ENCODE results near the gene SLC29A2. TPM values are rescaled to one million over a fixed set of nuclear protein-coding genes. Genes with fewer than 3 reads are reported as not detected.

SLC29A2 gene, protein sequence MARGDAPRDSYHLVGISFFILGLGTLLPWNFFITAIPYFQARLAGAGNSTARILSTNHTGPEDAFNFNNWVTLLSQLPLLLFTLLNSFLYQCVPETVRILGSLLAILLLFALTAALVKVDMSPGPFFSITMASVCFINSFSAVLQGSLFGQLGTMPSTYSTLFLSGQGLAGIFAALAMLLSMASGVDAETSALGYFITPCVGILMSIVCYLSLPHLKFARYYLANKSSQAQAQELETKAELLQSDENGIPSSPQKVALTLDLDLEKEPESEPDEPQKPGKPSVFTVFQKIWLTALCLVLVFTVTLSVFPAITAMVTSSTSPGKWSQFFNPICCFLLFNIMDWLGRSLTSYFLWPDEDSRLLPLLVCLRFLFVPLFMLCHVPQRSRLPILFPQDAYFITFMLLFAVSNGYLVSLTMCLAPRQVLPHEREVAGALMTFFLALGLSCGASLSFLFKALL
- polyA plus RNA-seq (2013) = 9.2 TPM

DNA sequence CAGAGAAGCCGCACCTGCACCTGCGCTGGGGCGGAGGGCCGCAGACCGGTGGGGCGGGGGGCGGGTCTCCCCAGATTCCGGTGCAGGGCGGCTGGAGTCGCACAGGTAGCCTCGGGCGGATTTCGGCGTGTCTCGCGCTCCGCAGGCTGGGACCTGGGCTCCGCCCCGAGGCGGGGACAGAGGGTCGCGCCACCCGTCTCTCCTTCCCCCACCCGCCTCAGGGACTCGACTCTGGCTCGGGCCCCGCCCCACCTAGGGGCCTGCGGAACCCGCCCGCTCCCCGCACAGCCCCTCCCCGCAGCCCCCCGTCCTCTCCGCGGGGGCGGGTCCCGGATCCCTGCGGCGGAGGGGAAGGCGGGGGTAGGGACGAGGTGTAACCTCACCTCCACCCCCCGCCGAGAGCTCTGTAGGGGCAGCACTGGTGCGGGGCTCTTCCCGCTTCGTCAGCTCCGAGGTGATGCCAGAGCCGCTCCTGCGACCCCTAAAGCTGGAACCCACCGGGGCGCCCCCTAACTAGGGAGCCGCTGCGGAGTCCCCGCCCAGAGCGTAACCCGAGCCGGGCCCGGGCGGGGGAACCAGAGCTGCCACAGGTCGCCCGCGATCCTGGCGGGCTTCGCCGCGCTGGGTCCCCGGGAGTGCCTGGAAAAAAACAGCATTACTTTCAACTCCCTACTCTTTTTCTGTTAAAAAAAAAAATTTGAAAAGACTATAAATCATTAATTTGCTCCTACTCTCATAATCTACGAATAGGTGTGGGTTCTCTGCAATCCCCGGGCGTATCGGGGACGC, at the start of gene SLC29A2:
Gene SLC29A2, minus strand, starts transcription at position 134 of the 789 bp plus-strand sequence. CDS start 169 bp downstream, outside the sequence.
- CTCF ChIA-PET = interaction anchor here (0.7 to 2.1 kb wide), 4 partner anchors 9 to 81 kb away, joined by 3 to 12 read pairs (median 4); no protein-coding TSS in a partner anchor
- DNase-seq = peak; percentile 78 to 90 (median 87)
- Histone ChIP-seq H3K36me3 (ENCODE audit: control insufficient read depth in 4 of 4, insufficient read depth in 4 of 4, low read length in 3 of 4) (peaks cover 4 to 34% (median 17%) of the 10 kb centered on the region in 4 experiments), H3K27me3 (replicated peaks in 2 of 5; ENCODE audit: control insufficient read depth in 4 of 5, insufficient read depth in 5 of 5, low read length in 4 of 5) (no peaks in the 10 kb centered on the region), H3K4me3 (ENCODE audit: control insufficient read depth in 1 of 7, extremely low read depth in 1 of 7, insufficient read depth in 4 of 7, low read depth in 2 of 7, low read length in 6 of 7) (peak within 1 kb of the TSS; percentile 54 to 89 (median 75)), H3K9me3 (ENCODE audit: control extremely low read depth in 1 of 5, control insufficient read depth in 4 of 5, insufficient read depth in 2 of 5, low read depth in 1 of 5, low read length in 4 of 5) (no peaks in the 10 kb centered on the region), H3K4me1 (ENCODE audit: control extremely low read depth in 1 of 4, control insufficient read depth in 4 of 4, insufficient read depth in 4 of 4, low read length in 3 of 4) (peaks cover 0 to 33% (median 15%) of the 10 kb centered on the region in 4 experiments), H3K27ac (ENCODE audit: insufficient read depth in 1 of 2, low read depth in 1 of 2, low read length in 2 of 2, poor library complexity in 1 of 2, severe bottlenecking in 2 of 2) (peak within 1 kb of the TSS; percentile 50 to 77)
- under 1% methylated on average over 38 of the region's 72 CpGs for WGBS (ENCODE audit: insufficient coverage)
- POLR2A ChIA-PET = interaction anchor here (1.0 kb wide), 1 partner anchor 24 kb away, joined by 4 read pairs; the partner anchor contains the start of gene B4GAT1

GRCh38 chr11:66420671-66421476, 49.3 kb upstream of the SLC29A2 start, which contains the start of gene NPAS4:
NPAS4 (plus strand) TSS chr11:66421035; CDS start chr11:66421180, 145 bp downstream.
- no peak for DNase-seq
- ChIA-PET CTCF (interaction anchor here (1.0 to 1.6 kb wide), 4 partner anchors 10 to 18 kb away, joined by 4 to 11 read pairs (median 6); partner anchors contain the start of gene MRPL11), POLR2A (interaction anchor here (1.1 kb wide), 1 partner anchor 18 kb away, joined by 4 read pairs; the partner anchor contains the start of gene MRPL11)
- Histone ChIP-seq H3K27ac (ENCODE audit: insufficient read depth in 1 of 2, low read depth in 1 of 2, low read length in 2 of 2, poor library complexity in 1 of 2, severe bottlenecking in 2 of 2) (no peak within 1 kb of the TSS), H3K36me3 (ENCODE audit: control insufficient read depth in 4 of 4, insufficient read depth in 4 of 4, low read length in 3 of 4) (no peaks in the 10 kb centered on the region), H3K9me3 (ENCODE audit: control extremely low read depth in 1 of 5, control insufficient read depth in 4 of 5, insufficient read depth in 2 of 5, low read depth in 1 of 5, low read length in 4 of 5) (peaks cover 0 to 4% (median 0%) of the 10 kb centered on the region in 5 experiments), H3K4me1 (ENCODE audit: control extremely low read depth in 1 of 4, control insufficient read depth in 4 of 4, insufficient read depth in 4 of 4, low read length in 3 of 4) (peaks cover 0 to 2% (median 0%) of the 10 kb centered on the region in 4 experiments), H3K4me3 (ENCODE audit: control insufficient read depth in 1 of 7, extremely low read depth in 1 of 7, insufficient read depth in 4 of 7, low read depth in 2 of 7, low read length in 6 of 7) (no peak within 1 kb of the TSS), H3K27me3 (replicated peaks in 2 of 5; ENCODE audit: control insufficient read depth in 4 of 5, insufficient read depth in 5 of 5, low read length in 4 of 5) (peaks cover 2 to 50% (median 21%) of the 10 kb centered on the region in 5 experiments)
- 10% methylated on average over 56 of the region's 71 CpGs for WGBS (ENCODE audit: insufficient coverage)

DNA sequence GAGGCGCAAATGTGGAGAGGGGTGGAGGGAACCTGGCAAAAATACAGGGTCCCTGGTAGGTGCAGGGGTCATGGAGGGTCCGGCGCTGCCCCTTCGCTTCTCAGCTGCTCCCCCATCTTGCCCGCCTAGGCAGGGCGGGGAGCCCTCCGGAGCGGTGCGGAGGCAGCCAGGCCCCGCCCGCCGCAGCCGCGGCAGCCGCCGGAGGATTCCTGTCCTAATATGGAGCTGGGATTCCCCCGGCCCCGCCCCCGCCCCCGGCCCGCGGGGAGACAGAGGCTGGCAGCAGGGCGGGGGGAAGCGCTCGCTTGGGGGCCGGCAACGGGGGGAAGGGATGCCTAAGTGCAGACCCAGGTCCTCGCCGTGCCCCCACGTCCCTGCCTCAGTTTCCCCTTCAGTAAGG, 48.3 kb upstream of the SLC29A2 start:
- no peak for DNase-seq
- Histone ChIP-seq H3K36me3 (ENCODE audit: control insufficient read depth in 4 of 4, insufficient read depth in 4 of 4, low read length in 3 of 4) (no peaks in the 10 kb centered on the region), H3K9me3 (ENCODE audit: control extremely low read depth in 1 of 5, control insufficient read depth in 4 of 5, insufficient read depth in 2 of 5, low read depth in 1 of 5, low read length in 4 of 5) (peaks cover 0 to 4% (median 0%) of the 10 kb centered on the region in 5 experiments), H3K4me3 (ENCODE audit: control insufficient read depth in 1 of 7, extremely low read depth in 1 of 7, insufficient read depth in 4 of 7, low read depth in 2 of 7, low read length in 6 of 7) (no peak overlapping the region), H3K27me3 (replicated peaks in 2 of 5; ENCODE audit: control insufficient read depth in 4 of 5, insufficient read depth in 5 of 5, low read length in 4 of 5) (peaks cover 8 to 61% (median 22%) of the 10 kb centered on the region in 5 experiments), H3K27ac (ENCODE audit: insufficient read depth in 1 of 2, low read depth in 1 of 2, low read length in 2 of 2, poor library complexity in 1 of 2, severe bottlenecking in 2 of 2) (no peak overlapping the region), H3K4me1 (ENCODE audit: control extremely low read depth in 1 of 4, control insufficient read depth in 4 of 4, insufficient read depth in 4 of 4, low read length in 3 of 4) (peaks cover 0 to 2% (median 0%) of the 10 kb centered on the region in 4 experiments)
- CTCF ChIA-PET = no interaction called here
- WGBS (ENCODE audit: insufficient coverage) = 6% methylated on average over 13 of the region's 30 CpGs
- POLR2A ChIA-PET = no interaction called here

GRCh38 chr11:66418986-66419308, 47.4 kb upstream of the SLC29A2 start:
- peaks cover 0 to 2% (median 0%) of the 10 kb centered on the region in 4 experiments for H3K4me1 ChIP-seq (ENCODE audit: control extremely low read depth in 1 of 4, control insufficient read depth in 4 of 4, insufficient read depth in 4 of 4, low read length in 3 of 4)
- POLR2A ChIA-PET = no interaction called here
- no peak for DNase-seq
- no peak overlapping the region for H3K27ac ChIP-seq (ENCODE audit: insufficient read depth in 1 of 2, low read depth in 1 of 2, low read length in 2 of 2, poor library complexity in 1 of 2, severe bottlenecking in 2 of 2)
- CTCF ChIA-PET = interaction anchor here (4.3 kb wide), 1 partner anchor 11 kb away, joined by 36 read pairs; no protein-coding TSS in a partner anchor
- no peaks in the 10 kb centered on the region for H3K36me3 ChIP-seq (ENCODE audit: control insufficient read depth in 4 of 4, insufficient read depth in 4 of 4, low read length in 3 of 4)
- 54% methylated on average over 3 of the region's 3 CpGs for WGBS (ENCODE audit: insufficient coverage)
- peaks cover 0 to 4% (median 0%) of the 10 kb centered on the region in 5 experiments for H3K9me3 ChIP-seq (ENCODE audit: control extremely low read depth in 1 of 5, control insufficient read depth in 4 of 5, insufficient read depth in 2 of 5, low read depth in 1 of 5, low read length in 4 of 5)
- H3K4me3 ChIP-seq (ENCODE audit: control insufficient read depth in 1 of 7, extremely low read depth in 1 of 7, insufficient read depth in 4 of 7, low read depth in 2 of 7, low read length in 6 of 7) = no peak overlapping the region
- peaks cover 11 to 69% (median 24%) of the 10 kb centered on the region in 5 experiments for H3K27me3 ChIP-seq (replicated peaks in 2 of 5; ENCODE audit: control insufficient read depth in 4 of 5, insufficient read depth in 5 of 5, low read length in 4 of 5)

- 10% methylated on average over 13 of the region's 16 CpGs for WGBS (ENCODE audit: insufficient coverage)
- Histone ChIP-seq H3K4me3 (ENCODE audit: control insufficient read depth in 1 of 7, extremely low read depth in 1 of 7, insufficient read depth in 4 of 7, low read depth in 2 of 7, low read length in 6 of 7) (no peak overlapping the region), H3K27me3 (replicated peaks in 2 of 5; ENCODE audit: control insufficient read depth in 4 of 5, insufficient read depth in 5 of 5, low read length in 4 of 5) (peaks cover 11 to 75% (median 27%) of the 10 kb centered on the region in 5 experiments), H3K27ac (ENCODE audit: insufficient read depth in 1 of 2, low read depth in 1 of 2, low read length in 2 of 2, poor library complexity in 1 of 2, severe bottlenecking in 2 of 2) (no peak overlapping the region), H3K4me1 (ENCODE audit: control extremely low read depth in 1 of 4, control insufficient read depth in 4 of 4, insufficient read depth in 4 of 4, low read length in 3 of 4) (peaks cover 0 to 2% (median 0%) of the 10 kb centered on the region in 4 experiments), H3K36me3 (ENCODE audit: control insufficient read depth in 4 of 4, insufficient read depth in 4 of 4, low read length in 3 of 4) (no peaks in the 10 kb centered on the region), H3K9me3 (ENCODE audit: control extremely low read depth in 1 of 5, control insufficient read depth in 4 of 5, insufficient read depth in 2 of 5, low read depth in 1 of 5, low read length in 4 of 5) (peaks cover 0 to 4% (median 0%) of the 10 kb centered on the region in 5 experiments)
- ChIA-PET POLR2A (no interaction called here), CTCF (interaction anchor here (0.8 to 4.3 kb wide), 7 partner anchors 9 to 416 kb away, joined by 3 to 36 read pairs (median 5); no protein-coding TSS in a partner anchor)
- peak; percentile 69 to 84 (median 83) for DNase-seq
Measured at GRCh38 chr11:66418168-66418985, 46.8 kb upstream of the SLC29A2 start.

All from common myeloid progenitor, CD34-positive (primary cell).